T-helper 22 cell (primary cell): ENCODE data around the gene VWA5B1.
"Not testable (repeated sequence)": the region's sequence is repeated elsewhere in the genome, so short reads cannot be mapped to it uniquely, and the experiment has no call there.

Experiments used
- DNase-seq: peaks from one replicate; pipeline ENCODE4 v3.0.0-alpha.2; 2020; ENCODE audit warnings: low read depth

Gene VWA5B1, protein sequence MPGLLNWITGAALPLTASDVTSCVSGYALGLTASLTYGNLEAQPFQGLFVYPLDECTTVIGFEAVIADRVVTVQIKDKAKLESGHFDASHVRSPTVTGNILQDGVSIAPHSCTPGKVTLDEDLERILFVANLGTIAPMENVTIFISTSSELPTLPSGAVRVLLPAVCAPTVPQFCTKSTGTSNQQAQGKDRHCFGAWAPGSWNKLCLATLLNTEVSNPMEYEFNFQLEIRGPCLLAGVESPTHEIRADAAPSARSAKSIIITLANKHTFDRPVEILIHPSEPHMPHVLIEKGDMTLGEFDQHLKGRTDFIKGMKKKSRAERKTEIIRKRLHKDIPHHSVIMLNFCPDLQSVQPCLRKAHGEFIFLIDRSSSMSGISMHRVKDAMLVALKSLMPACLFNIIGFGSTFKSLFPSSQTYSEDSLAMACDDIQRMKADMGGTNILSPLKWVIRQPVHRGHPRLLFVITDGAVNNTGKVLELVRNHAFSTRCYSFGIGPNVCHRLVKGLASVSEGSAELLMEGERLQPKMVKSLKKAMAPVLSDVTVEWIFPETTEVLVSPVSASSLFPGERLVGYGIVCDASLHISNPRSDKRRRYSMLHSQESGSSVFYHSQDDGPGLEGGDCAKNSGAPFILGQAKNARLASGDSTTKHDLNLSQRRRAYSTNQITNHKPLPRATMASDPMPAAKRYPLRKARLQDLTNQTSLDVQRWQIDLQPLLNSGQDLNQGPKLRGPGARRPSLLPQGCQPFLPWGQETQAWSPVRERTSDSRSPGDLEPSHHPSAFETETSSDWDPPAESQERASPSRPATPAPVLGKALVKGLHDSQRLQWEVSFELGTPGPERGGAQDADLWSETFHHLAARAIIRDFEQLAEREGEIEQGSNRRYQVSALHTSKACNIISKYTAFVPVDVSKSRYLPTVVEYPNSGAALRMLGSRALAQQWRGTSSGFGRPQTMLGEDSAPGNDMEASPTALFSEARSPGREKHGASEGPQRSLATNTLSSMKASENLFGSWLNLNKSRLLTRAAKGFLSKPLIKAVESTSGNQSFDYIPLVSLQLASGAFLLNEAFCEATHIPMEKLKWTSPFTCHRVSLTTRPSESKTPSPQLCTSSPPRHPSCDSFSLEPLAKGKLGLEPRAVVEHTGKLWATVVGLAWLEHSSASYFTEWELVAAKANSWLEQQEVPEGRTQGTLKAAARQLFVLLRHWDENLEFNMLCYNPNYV

DNA sequence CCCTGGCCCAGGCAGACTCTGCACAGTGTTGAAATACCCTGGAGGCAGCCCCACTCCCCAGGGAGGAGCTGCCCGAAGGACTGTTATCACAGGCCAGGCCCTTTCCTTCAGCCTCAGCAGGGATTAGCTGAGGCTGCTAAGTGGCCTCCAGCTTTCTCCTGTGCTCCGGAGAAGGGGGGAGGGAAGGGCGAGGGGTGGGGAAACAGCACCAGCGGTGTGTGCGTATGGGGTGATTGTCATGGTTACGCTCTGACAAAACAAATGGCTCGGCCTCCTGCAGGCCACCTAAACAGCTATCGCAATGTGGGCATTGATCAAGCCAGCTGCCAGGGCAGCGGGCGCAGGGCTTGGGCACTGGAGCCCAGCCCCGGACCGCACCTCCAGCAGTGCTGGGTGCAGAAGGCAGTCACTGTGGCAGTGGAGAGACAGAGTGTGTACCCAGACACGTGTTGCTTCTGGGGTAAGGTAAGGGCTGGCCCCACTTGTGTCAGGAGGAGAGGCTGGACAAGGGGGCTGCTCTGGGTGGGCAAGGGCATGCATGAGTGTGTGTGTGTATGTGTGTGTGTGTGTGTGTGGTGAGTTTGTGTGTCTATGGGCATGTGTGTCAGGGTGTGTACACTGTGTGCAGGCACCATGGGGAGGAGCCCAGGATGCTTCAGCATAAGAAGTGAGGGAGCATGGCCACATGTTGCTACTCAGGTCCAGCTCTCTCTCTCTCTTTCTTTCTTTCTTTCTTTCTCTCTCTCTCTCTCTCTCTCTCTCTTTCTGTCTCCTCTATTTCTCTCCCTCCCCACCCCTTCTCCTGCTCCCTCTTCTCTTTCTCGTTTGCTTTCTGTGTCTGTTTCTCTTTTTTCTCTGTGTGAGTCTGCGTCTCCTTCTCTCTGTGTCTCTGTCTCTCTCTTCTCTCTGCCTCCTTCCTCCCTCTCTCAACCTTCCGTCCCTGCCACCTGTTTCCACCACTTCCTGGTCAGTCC is at the start of gene VWA5B1:
TSS of gene VWA5B1 (plus strand) at position 252 of the 974 bp plus-strand sequence. CDS start 19,727 bp downstream, outside the sequence.
- no peak for DNase-seq

DNA sequence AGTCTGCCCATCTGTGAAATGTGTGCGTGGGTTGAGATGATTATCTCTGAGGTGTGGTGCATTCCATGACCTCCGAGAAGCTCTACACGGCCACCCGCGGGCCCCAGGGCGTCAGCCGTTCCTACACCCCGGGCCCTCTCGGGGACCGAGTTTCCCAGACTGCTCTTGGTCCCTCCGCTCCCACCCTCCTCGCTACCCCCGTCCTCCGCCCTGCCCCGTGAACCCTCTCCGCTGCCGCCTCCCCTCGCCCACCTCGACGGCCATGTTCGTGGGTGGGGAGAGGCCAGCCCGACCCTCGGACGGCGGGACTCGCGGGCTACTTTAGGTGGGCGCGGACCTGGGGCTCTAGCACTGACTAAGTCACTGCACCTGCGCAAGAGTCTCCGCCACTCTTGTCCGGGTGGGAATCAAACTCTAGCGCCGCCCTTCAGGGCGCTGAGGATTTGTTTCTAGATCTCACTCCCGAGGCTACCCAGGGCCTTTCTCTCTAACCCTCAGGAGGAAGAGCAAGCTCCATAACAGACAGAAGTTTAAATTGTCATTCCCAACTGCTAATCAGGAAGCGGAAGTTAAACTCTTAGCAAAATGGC is 47.7 kb upstream of the VWA5B1 start:
- no peak for DNase-seq

DNA sequence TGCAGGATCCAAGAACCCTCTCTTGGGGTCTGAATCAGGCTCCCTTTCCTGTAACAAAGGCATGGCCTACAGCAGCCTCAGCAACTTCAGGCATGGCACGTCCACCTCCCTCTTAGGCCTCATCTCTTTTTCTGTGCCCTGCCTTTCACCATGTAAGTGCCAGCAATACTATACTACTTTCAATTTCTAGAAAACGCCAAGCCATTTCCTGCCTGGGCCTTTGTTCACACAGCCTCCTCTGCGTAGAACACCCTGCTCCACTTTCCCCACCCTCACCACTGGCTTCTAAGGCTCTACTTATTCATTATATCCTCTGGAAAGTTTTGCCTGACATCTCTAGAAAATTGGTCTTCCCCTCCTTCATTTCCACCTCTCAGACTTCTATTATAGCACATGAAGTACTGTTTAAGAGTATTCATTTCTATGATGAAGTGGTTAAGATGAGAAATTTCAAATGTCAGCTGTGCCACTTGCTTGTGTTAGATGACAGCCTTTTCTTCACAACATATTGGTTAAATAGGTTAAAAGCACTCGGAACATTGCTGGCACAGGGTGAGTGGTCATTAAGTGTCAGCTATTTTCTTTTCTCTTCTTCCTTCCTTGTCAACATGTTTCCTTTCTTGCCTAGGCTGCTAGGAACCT is 41.6 kb upstream of the VWA5B1 start:
- DNase-seq, result no peak

- no peak for DNase-seq
Observed at GRCh38 chr1:20250340-20250989, 40.2 kb upstream of the VWA5B1 start.

- no peak for DNase-seq
Observed at GRCh38 chr1:20252587-20252986, 38.1 kb upstream of the VWA5B1 start.

- no peak for DNase-seq
Observed at GRCh38 chr1:20255666-20256065, 35.0 kb upstream of the VWA5B1 start.

GRCh38 chr1:20259646-20260045 is 31.0 kb upstream of the VWA5B1 start:
- no peak for DNase-seq

DNA sequence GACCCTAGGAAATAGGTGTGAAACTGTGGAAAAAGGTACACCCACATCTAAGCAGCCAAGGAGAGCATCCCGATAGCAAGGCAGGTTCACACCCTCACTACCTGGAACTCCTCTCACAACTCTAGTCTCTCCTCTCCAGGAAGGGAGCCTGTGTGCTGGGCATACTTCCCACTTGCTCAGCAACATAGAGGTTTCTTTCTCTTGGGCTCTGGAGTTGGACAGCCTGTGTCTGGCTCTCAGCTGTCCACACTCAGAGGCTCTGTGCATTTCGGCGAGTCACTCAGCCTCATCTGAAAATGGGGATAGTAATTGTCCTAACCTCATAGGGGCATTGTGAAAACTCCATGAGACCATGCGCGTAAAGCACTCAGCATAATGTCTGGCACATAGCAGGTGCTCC is 29.6 kb upstream of the VWA5B1 start:
- no peak for DNase-seq

GRCh38 chr1:20262810-20263534 is 27.7 kb upstream of the VWA5B1 start:
- no peak for DNase-seq

DNA sequence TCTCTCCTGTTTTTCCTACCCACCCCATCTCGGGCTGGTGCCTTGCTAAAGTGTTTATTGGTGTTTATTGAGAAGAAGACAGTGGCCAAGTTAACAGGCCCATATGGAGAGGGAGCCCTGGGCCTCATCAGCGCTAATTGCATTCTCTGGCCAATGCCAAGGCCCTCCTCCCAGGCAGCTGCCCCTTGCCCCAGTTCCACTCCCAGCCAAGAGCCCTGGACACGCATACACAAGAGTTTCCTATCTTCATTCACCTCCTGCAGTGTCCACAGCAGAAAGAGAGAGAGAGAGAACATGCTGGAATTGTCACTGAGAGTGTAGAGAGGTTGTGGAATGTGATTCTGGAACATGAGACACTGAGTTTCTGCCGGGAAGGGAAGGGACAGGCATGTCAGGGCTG is 25.4 kb upstream of the VWA5B1 start:
- no peak for DNase-seq

DNA sequence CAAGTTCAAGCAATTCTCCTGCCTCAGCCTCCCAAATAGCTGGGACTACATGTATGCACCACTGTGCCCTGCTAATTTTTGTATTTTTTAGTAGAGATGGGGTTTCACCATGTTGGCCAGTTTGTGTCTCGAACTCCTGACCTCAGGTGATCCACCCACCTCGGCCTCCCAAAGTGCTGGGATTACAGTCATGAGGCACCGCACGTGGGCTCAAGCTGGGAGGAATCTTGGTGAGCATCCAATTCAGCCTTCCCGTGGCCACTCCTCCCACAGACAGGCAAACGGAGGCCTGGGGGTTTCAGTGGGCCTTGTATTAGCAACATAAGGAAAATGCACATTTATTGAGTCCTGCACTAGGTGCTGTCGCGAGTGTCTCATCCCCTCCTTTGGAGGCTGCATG is 24.5 kb upstream of the VWA5B1 start:
- no peak for DNase-seq

- DNase-seq, result no peak
Observed at GRCh38 chr1:20266642-20267041, 24.0 kb upstream of the VWA5B1 start.

- no peak for DNase-seq
Observed at GRCh38 chr1:20271498-20272400, 18.9 kb upstream of the VWA5B1 start.

- DNase-seq, result not testable (repeated sequence)
Observed at GRCh38 chr1:20273716-20274115, 17.0 kb upstream of the VWA5B1 start.

- DNase-seq, result no peak
Observed at GRCh38 chr1:20275319-20275925, 15.3 kb upstream of the VWA5B1 start.

- DNase-seq, result no peak
Observed at GRCh38 chr1:20276485-20277159, 14.1 kb upstream of the VWA5B1 start.

DNA sequence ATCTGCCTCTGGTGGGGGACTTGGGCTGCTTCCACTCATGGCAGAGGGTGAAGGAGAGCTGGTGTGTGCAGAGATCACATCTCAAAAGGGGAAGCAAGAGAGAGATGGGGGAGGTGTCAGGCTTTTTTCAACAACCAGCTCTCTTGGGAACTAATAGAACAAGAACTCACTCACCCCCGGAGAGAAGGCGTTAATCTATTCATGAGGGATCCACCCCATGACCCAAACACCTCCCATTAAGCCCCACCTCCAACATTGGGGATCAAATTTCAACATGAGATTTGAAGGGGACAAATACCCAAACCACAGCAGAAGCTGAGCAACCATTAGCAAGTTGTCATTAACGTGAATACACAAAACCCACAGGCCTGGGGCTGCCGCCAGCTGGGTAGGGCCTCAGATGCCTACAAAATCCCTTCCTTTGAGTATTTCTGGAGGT is 12.0 kb upstream of the VWA5B1 start:
- no peak for DNase-seq
